K562 (cell line): ENCODE measurements around the gene ECD. TPM values are rescaled to one million over a fixed set of nuclear protein-coding genes. Genes with fewer than 3 reads are reported as not detected.

Experiments
- ATAC-seq: fragments of 200-7000 bp; cut with Tn5 transposase; 3 replicates; pipeline ENCODE4 v1.9.1; 2020; ENCODE audit warnings: moderate library complexity
- BruUV-seq: library from RNA; stranded (reverse); fragments of 400-500 nt; replicated peaks from 2 replicates; lab custom pipeline; 2021; lab: Mats Ljungman, UMichigan
- CTCF ChIA-PET: fragments of 300-600 bp; formaldehyde crosslinking; extraction: SDS; loops from one replicate; lab custom pipeline; 2021; ENCODE audit warnings: low intra/inter-chr PET ratio; lab: Yijun Ruan, JAX
- POLR2A ChIA-PET: fragments of 300-600, 350-650 bp; sonication (Branson Sonifier 250); formaldehyde crosslinking; extraction: SDS; loops from one replicate; lab custom pipeline; 2021; ENCODE audit warnings: antibody characterized with exemption, inconsistent platforms; lab: Yijun Ruan, JAX
- DNase-seq, 4 experiments: peaks; one replicate each; pipeline versions ENCODE4 v3.0.0 to v3.0.0-alpha.2; 2011 to 2018; ENCODE audit warnings: low spot score in 3 of 4, mixed read lengths in 3 of 4; ENCODE audit errors: extremely low read depth in 1 of 4
- FAIRE-seq: peaks from 2 replicates; lab custom pipeline; 2011; peaks lifted over from hg19 to GRCh38; lab: Jason Lieb, UNC
- H2AFZ ChIP-seq: 2 replicates; pipeline ENCODE4 v1.6.0; 2011; ENCODE audit warnings: low read depth, low read length, control low read depth, inconsistent platforms
- H3K27ac ChIP-seq: fragments of 200-600 bp; 3 replicates; pipeline ENCODE4 v1.8.0; 2011; ENCODE audit warnings: low read depth, mild to moderate bottlenecking, control low read depth, inconsistent platforms, low read length, moderate library complexity, mixed read lengths; ENCODE audit errors: extremely low read depth
- H3K27me3 ChIP-seq, 2 experiments: fragments of 300-600 bp in 1 of 2; 2 replicates in 1 of 2; 3 replicates in 1 of 2; pipeline versions ENCODE4 v1.6.0 to v1.8.0; 2011; ENCODE audit warnings: inconsistent platforms in 2 of 2, low read length in 2 of 2, mild to moderate bottlenecking in 1 of 2, mixed read lengths in 1 of 2, moderate library complexity in 1 of 2; ENCODE audit not compliant: control insufficient read depth in 2 of 2, insufficient read depth in 2 of 2
- H3K36me3 ChIP-seq: fragments of 300-600 bp; 3 replicates; pipeline ENCODE4 v1.8.0; 2011; ENCODE audit warnings: mild to moderate bottlenecking, low read length, inconsistent platforms; ENCODE audit not compliant: control insufficient read depth, insufficient read depth
- H3K4me1 ChIP-seq, 2 experiments: fragments of 200-600 bp in 1 of 2; replicated peaks in 1 of 2; 2 replicates in 1 of 2; 3 replicates in 1 of 2; pipeline versions ENCODE4 v1.5.1 to v1.8.0; 2011; ENCODE audit warnings: inconsistent platforms in 2 of 2, low read length in 2 of 2, mild to moderate bottlenecking in 1 of 2, mixed read lengths in 1 of 2, moderate library complexity in 1 of 2; ENCODE audit not compliant: control insufficient read depth in 2 of 2, insufficient read depth in 2 of 2
- H3K4me2 ChIP-seq: 2 replicates; pipeline ENCODE4 v1.6.1; 2011; ENCODE audit warnings: low read length, control low read depth, inconsistent platforms, mixed read lengths; ENCODE audit not compliant: insufficient read depth
- H3K4me3 ChIP-seq: fragments of 200-600 bp; sonication (generic), shearing (Covaris generic); 2 replicates; pipeline ENCODE4 v1.5.1; 2016; ENCODE audit warnings: control low read depth, inconsistent platforms
- H3K79me2 ChIP-seq: fragments of 200-600 bp; 3 replicates; pipeline ENCODE4 v1.8.0; 2011; ENCODE audit warnings: low read length, inconsistent platforms; ENCODE audit not compliant: control insufficient read depth, insufficient read depth
- H3K9ac ChIP-seq, 2 experiments: 2 replicates each; pipeline versions ENCODE4 v1.6.0 to v1.6.1; 2011; ENCODE audit warnings: low read depth in 2 of 2, low read length in 2 of 2, control low read depth in 1 of 2, inconsistent platforms in 1 of 2, mild to moderate bottlenecking in 1 of 2, mixed read lengths in 1 of 2; ENCODE audit not compliant: insufficient read depth in 1 of 2
- H3K9me1 ChIP-seq: one replicate; pipeline ENCODE4 v1.6.0; 2011; ENCODE audit warnings: inconsistent platforms, mild to moderate bottlenecking, low read length, moderate library complexity; ENCODE audit not compliant: control insufficient read depth, insufficient read depth
- H3K9me3 ChIP-seq: replicated peaks from 2 replicates; pipeline ENCODE4 v1.5.1; 2011; ENCODE audit warnings: low read depth, low read length, inconsistent platforms; ENCODE audit not compliant: control insufficient read depth, insufficient read depth
- H4K20me1 ChIP-seq: replicated peaks from 2 replicates; pipeline ENCODE4 v1.6.1; 2011; ENCODE audit warnings: low read length, inconsistent platforms, mixed read lengths; ENCODE audit not compliant: control insufficient read depth, insufficient read depth
- C11orf30 ChIP-seq: fragments of 450-650 bp; IDR thresholded peaks from 2 replicates; pipeline ENCODE4 v1.6.1; 2016; ENCODE audit warnings: low read depth, mild to moderate bottlenecking
- CHD1 ChIP-seq: fragments of 200-600 bp; sonication (generic); IDR thresholded peaks from one replicate; pipeline ENCODE4 v1.6.1; 2012; ENCODE audit warnings: mild to moderate bottlenecking, moderate library complexity, low read length, inconsistent platforms
- EP400 ChIP-seq: fragments of 450-650 bp; IDR thresholded peaks from 2 replicates; pipeline ENCODE4 v1.6.1; 2017; ENCODE audit warnings: antibody characterized with exemption, mild to moderate bottlenecking, moderate library complexity
- MAFF ChIP-seq: IDR thresholded peaks from 2 replicates; pipeline ENCODE4 v1.6.1; 2012; ENCODE audit warnings: low read length, improper control_type of control experiment
- MAFK ChIP-seq: IDR thresholded peaks from 2 replicates; pipeline ENCODE4 v1.6.1; 2011; ENCODE audit warnings: low read length, improper control_type of control experiment
- NFIC ChIP-seq: fragments of 450-650 bp; IDR thresholded peaks from 2 replicates; pipeline ENCODE4 v1.6.1; 2017; ENCODE audit warnings: mild to moderate bottlenecking, inconsistent platforms
- RNF219 ChIP-seq: fragments of 250-450 bp; sonication (Bioruptor Pico); IDR thresholded peaks from 2 replicates; pipeline ENCODE4 v1.5.0; 2022; ENCODE audit warnings: mild to moderate bottlenecking
- TBP ChIP-seq: optimal IDR thresholded peaks from 2 replicates; pipeline ENCODE3; 2011; ENCODE audit warnings: low read depth, low read length, improper control_type of control experiment
- TFE3 ChIP-seq: fragments of 450-650 bp; formaldehyde crosslinking; IDR thresholded peaks from 2 replicates; pipeline ENCODE4 v1.4.0; 2020; ENCODE audit warnings: mild to moderate bottlenecking, mixed read lengths
- ZFP30 ChIP-seq: fragments of 250-450 bp; sonication (Bioruptor Pico); IDR thresholded peaks from 2 replicates; pipeline ENCODE4 v1.8.0; 2022; ENCODE audit warnings: moderate library complexity, mild to moderate bottlenecking, inconsistent platforms, borderline replicate concordance
- ZNF232 ChIP-seq: sonication (generic); formaldehyde crosslinking; IDR thresholded peaks from 2 replicates; pipeline ENCODE4 v1.8.0; 2022; ENCODE audit warnings: mild to moderate bottlenecking, missing genetic modification reagents
- ZNF311 ChIP-seq: fragments of 250-450 bp; sonication (Bioruptor Pico); IDR thresholded peaks from 2 replicates; pipeline ENCODE4 v1.4.0; 2020; ENCODE audit warnings: mild to moderate bottlenecking, moderate library complexity
- ZNF316 ChIP-seq: fragments of 450-650 bp; IDR thresholded peaks from 2 replicates; pipeline ENCODE4 v1.6.1; 2016
- WGBS: fragments of 100-300 bp; shearing (Covaris generic); methylation state at CpG from one replicate; pipeline ENCODE4 v1.1.6; 2016; ENCODE audit warnings: low coverage, mixed read lengths; ENCODE audit not compliant: insufficient coverage; ENCODE audit errors: missing lambda C conversion rate; 5-methylcytosine and 5-hydroxymethylcytosine counted together
- in situ Hi-C: fragments of 300-500 bp; cut with MboI; formaldehyde crosslinking; loops from 4 replicates; pipeline ENCODE4 v1.15.0; 2018; ENCODE audit warnings: inconsistent platforms, mixed read lengths
- intact Hi-C: fragments of 100-400 bp; cut with micrococcal nuclease; formaldehyde crosslinking; loops from 2 replicates; pipeline ENCODE4 v1.14.2; 2022
- polyA plus RNA-seq, 8 experiments: library from polyadenylated mRNA; depleted of rRNA in 4 of 8; stranded (reverse) in 5 of 8; unstranded in 3 of 8; fragments of >200 nt; fragmentation: Nextera tagmentation in 2 of 8; fragmentation: Illumina TruSeq in 1 of 8; extraction: Ambion mirVana in 2 of 8; extraction: Trizol in 1 of 8; gene quantifications; 2 replicates each; pipeline versions ENCODE4 v1.2.1 to v1.2.3, GENCODE V29; 2011 to 2014; ENCODE audit warnings: inconsistent platforms in 1 of 8, missing spikeins in 1 of 8
- total RNA-seq, 7 experiments: library from RNA; depleted of rRNA in 6 of 7; stranded (reverse); fragments of >200 nt in 6 of 7; fragmentation: Illumina TruSeq in 2 of 7; extraction: Trizol in 2 of 7; gene quantifications; 2 replicates each; pipeline versions ENCODE4 v1.2.1 to v1.2.3, GENCODE V29; 2011 to 2021; ENCODE audit warnings: low replicate concordance in 1 of 7

ECD gene
- total and polyA plus RNA-seq, 9 of the 15 experiments (the other 6 are each of a cell fraction or from before 2014, with no cell fraction given), result 33.5 to 79.9 (median 53.2) TPM

DNA sequence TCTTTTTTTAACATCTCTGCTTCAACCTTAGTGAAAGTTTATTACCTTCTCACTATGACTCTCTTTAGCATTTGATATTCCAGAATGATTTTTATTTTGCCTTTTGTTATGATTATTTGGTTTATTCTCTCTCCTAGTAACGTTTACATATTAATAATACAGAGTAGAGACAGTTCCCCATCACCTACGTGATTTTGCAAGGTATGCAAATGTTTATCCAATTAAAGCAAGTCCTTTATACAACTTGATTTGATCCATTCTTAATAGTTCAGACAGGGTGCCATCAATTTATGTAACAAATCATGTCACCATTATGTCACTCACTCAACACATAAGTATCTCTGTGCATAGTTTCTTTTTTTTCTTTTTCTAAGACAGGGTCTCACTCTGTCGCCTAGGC, 26.2 kb downstream of the ECD start:
- 82% methylated on average over 3 of the region's 3 CpGs for WGBS
- Histone ChIP-seq H3K9me1 (no peaks in the 10 kb centered on the region), H3K4me2 (no peak overlapping the region), H2AFZ (no peak overlapping the region), H3K27me3 (no peaks in the 10 kb centered on the region), H3K36me3 (peaks cover 73% of the 10 kb centered on the region)
- in situ Hi-C loops, result no loop called here
- POLR2A ChIA-PET, result interaction anchor here (2.0 kb wide), 1 partner anchor 9 kb away, joined by 4 read pairs; no protein-coding TSS in a partner anchor
- TF ChIP-seq MAFK (peak; percentile 32; the same call in 1 of the 2 replicates), C11orf30 (peak; percentile 43; the same call in 1 of the 2 replicates), TBP (no peak), ZNF232 (CRISPR knock-in tag) (no peak), ZNF311 (no peak), RNF219 (no peak), CHD1 (no peak), ZNF316 (peak; percentile 76), TFE3 (CRISPR knock-in tag) (no peak), MAFF (peak; percentile 11; the same call in 1 of the 2 replicates), EP400 (no peak), ZFP30 (CRISPR knock-in tag) (no peak), NFIC (no peak)
- TF ChIP-seq, all 486 proteins: peak for 4
- Histone ChIP-seq H3K4me3 (no peak overlapping the region), H3K9me3 (no peaks in the 10 kb centered on the region), H3K9ac (no peak overlapping the region), H3K27ac (no peak overlapping the region), H3K4me1 (no peaks in the 10 kb centered on the region), H3K79me2 (no peaks in the 10 kb centered on the region), H4K20me1 (no peaks in the 10 kb centered on the region)
- intact Hi-C loops, result no loop called here
- ATAC-seq (no peak), DNase-seq (no peak), FAIRE-seq (no peak)
- no TSS peak for BruUV-seq
- CTCF ChIA-PET, result no interaction called here
